GM15510 (cell line): ENCODE results near the gene ARHGEF4.

Experiments
- POLR2A ChIP-seq: IDR thresholded peaks from 3 replicates; pipeline ENCODE4 v1.6.1; 2011; ENCODE audit warnings: borderline replicate concordance; ENCODE audit not compliant: insufficient read length; ENCODE audit errors: extremely low read depth

The ARHGEF4 gene

DNA sequence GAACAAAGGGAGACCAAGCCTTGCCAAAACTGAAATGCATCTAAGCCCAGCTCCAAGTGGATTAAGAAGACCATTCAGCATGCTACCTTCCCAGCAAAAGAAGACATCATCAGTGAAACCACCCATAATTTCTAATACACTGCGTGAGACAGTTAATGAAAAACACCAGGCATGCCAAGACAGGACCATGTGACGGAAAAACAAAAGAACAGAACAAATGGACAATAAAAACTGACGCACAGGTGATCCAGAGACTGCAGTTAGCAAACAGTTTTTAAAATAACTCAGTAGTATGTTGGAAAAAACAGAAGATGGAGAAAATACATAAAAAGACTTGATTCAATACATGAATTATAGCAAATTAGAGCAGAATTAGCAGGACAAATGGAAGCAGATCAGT, 241.3 kb downstream of the ARHGEF4 start:
- TF ChIP-seq POLR2A = no peak

DNA sequence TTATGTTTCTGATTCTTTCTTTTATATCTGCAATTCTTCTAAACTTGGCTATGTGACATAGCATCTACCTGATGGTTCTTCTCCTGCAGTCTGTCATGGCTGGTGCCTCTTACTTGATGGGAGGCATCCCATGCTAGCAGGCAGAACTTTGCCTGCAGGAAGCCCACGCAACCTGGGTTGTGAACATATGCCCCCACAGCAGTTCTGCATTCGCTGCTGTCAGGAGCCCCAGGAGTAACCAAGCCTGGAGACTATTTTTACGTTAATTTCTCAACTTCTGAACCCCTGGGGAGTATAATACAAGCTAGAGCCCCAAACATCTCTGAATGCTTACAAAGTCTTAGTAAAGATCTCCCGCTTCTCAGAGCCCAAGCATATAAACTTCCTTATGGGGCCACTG, 244.5 kb downstream of the ARHGEF4 start:
- TF ChIP-seq POLR2A = no peak

DNA sequence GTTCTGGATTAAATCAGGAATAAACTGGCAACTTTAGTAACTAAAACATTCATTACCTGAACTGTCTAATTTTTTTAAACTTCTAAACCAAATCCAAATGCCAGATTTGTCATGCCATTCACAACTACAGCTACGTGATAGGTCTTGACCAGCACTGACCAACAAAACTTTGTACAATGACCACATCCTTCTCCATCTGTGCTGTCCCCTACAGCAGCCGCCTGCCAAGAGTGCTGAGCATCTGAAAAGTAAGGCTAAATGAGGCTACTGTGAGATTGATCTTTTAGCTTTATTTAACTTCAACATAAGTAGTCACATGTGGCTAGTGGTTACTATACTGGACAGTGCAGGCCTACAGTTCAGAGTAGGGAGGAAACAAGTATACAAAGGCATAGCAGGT, 248.9 kb downstream of the ARHGEF4 start:
- TF ChIP-seq POLR2A = no peak

DNA sequence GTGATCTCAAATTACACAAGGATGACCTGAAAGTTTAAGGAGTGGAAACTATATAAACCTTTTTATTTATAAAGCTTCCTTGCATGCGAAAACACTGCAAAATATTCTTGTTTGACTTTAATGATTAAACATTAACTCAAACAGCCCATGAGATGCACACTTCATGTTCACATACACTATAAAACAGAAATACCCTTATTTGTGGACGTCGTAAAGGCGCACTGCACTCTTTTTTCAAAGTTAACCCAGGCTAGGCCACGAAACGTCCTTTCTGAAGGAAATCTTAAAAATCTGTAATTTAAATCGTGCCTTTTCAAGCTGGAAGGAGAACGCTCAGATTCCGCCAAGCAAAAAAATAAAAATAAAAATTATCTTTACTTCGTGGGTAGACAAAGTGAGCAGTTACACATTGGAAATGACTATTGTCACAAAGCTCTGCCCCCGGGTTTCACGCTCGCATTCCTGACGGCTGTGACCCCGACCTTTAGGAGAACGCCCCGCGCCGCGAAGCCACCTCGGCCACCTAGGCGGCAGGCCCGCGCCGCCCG, 255.8 kb downstream of the ARHGEF4 start:
- no peak for TF ChIP-seq POLR2A

DNA sequence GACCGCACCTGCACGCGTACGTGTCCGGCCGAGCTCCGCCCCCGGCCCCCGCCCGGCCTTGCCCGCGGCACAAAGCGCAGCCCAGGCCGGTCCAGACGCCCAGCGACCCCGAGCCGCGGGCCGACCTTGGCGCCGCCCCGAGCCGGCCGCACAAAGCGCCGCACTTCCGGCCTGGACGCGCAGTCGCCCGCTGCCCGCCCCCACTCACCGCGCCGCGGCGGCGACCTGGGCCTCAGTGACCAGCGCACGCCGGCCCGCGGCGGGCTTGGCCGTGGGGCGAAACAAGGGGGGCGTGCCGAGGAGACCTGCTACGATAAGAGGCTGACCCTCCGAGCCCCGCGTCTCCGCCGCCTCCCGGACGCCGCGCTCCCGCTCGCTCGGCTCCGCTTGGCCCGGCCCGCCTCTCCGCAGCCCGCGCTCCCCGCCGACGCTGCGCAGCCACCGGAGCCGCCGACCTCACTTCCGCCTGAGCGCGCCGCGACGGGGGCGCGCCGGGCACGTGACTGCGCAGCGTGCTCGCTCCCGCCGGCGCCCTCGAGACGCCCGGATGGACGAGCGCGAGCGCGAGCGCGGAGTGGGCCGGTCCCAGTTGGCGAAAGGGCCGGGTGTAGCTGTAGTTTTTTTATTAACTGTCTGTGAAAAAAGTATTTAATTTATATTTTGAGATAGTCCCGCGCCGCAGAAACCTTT, 256.4 kb downstream of the ARHGEF4 start, which contains the start of gene FAM168B:
TSS of gene FAM168B (minus strand) at position 455 of the 690 bp plus-strand sequence. CDS start 10,814 bp downstream, outside the sequence.
- TF ChIP-seq POLR2A = peak; percentile 94

DNA sequence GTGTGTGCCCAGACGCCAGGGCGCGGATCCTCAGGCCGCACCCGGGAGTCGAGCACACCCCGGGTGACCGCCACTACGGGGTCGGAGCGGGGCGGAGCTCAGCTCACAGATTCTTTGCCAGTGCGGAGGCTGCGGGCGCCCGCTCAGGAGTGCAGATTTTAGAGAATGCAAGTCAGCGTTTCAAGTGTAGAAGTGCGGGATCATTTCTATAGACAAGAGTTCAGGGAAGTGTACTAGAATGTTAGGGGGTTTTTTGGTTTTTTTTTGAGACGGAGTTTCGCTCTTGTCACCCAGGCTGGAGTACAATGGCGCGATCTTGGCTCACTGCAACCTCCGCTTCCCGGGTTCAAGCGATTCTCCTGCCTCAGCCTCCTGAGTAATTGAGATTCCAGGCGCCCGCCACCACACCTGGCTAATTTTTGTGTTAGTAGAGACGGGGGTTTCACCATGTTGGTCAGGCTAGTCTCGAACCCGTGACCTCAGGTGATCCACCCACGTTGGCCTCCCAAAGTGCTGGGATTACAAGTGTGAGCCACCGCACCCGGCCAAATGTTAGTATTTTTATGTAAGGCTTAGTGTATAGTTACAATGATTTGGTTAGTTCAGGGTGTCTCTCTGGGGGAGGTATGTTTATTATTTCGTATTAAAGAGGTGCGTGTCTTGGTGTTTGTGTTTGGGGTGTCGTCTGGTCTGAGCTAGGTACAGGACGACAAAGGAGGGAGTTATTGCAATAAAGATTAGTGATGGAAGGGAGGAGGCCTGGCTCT, 257.2 kb downstream of the ARHGEF4 start:
- no peak for TF ChIP-seq POLR2A

DNA sequence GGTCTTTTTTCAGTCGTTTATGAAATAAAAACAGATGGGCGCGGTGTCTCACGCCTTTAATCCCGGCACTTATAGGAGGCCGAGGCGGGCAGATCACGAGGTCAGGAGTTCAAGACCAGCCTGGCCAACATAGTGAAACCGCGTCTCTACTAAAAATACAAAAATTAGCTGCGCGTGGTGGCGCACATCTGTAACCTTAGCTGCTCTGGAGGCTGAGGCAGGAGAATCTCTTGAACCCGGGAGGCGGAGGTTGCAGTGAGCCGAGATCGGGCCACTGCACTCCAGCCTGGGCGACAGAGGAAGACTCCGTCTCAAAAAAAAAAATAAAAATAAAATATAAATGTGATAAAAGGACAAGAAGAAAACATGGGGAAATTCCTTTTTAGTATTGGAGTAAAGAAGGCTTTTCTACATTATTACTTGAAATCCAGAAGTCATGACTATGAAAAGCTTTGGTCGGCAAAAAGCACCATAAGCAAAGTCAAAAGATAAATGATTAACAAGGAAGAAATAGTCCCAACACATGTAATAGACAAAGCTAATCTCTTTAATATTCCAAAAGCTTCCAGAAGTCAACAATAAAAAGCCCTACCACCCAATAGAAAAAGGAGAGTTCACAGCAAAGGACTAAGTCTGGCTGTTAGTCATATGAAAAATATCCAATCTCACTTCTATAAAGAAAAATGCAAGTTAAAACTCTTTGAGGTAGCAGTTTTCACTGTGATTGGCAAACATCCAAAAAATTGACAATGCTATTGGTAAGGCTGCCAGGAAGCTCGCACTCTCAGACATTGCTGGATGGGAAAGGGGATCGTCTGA, 258.0 kb downstream of the ARHGEF4 start:
- no peak for TF ChIP-seq POLR2A
